Neuronal stem cell (in vitro differentiated cells): ENCODE measurements around the gene VPS51.

ENCODE experiments used
- DNase-seq: peaks from one replicate; pipeline ENCODE4 v3.0.0-alpha.2; 2013; ENCODE audit warnings: low spot score
- H2AFZ ChIP-seq: one replicate; pipeline ENCODE4 v1.6.1; 2013; ENCODE audit warnings: mild to moderate bottlenecking, low read length, inconsistent platforms
- H2AK5ac ChIP-seq: 2 replicates; pipeline ENCODE4 v1.6.1; 2013; ENCODE audit warnings: low read depth, mild to moderate bottlenecking, inconsistent platforms, low read length, moderate library complexity, mixed read lengths
- H2BK120ac ChIP-seq: 2 replicates; pipeline ENCODE4 v1.6.1; 2013; ENCODE audit warnings: low read depth, mild to moderate bottlenecking, inconsistent platforms, low read length, moderate library complexity, mixed read lengths
- H2BK12ac ChIP-seq: one replicate; pipeline ENCODE4 v1.6.1; 2013; ENCODE audit warnings: low read length, inconsistent platforms
- H2BK15ac ChIP-seq: 2 replicates; pipeline ENCODE4 v1.6.1; 2013; ENCODE audit warnings: mild to moderate bottlenecking, low read length, inconsistent platforms, mixed read lengths
- H2BK5ac ChIP-seq: one replicate; pipeline ENCODE4 v1.6.1; 2013; ENCODE audit warnings: inconsistent platforms, mild to moderate bottlenecking, low read length, moderate library complexity
- H3K14ac ChIP-seq: one replicate; pipeline ENCODE4 v1.6.1; 2013; ENCODE audit warnings: low read length, inconsistent platforms
- H3K18ac ChIP-seq: 2 replicates; pipeline ENCODE4 v1.6.1; 2013; ENCODE audit warnings: low read length, inconsistent platforms
- H3K23ac ChIP-seq: 2 replicates; pipeline ENCODE4 v1.6.1; 2013; ENCODE audit warnings: low read depth, mild to moderate bottlenecking, mixed read lengths, low read length, inconsistent platforms; ENCODE audit not compliant: poor library complexity
- H3K27ac ChIP-seq: replicated peaks from 3 replicates; pipeline ENCODE4 v1.5.1; 2013; ENCODE audit warnings: low read length, inconsistent platforms
- H3K27me3 ChIP-seq, 3 experiments: 2 replicates each; pipeline ENCODE4 v1.6.1; 2013; ENCODE audit warnings: low read length in 3 of 3, mild to moderate bottlenecking in 2 of 3, inconsistent platforms in 1 of 3, low read depth in 1 of 3, mixed read lengths in 1 of 3, moderate library complexity in 1 of 3; ENCODE audit not compliant: control insufficient read depth in 3 of 3, insufficient read depth in 3 of 3
- H3K36me3 ChIP-seq, 2 donors: replicated peaks in 1 of 2; 2 replicates each; pipeline ENCODE4 v1.6.1; 2013; ENCODE audit warnings: low read length in 2 of 2; ENCODE audit not compliant: control insufficient read depth in 2 of 2, insufficient read depth in 2 of 2
- H3K4ac ChIP-seq: 2 replicates; pipeline ENCODE4 v1.6.1; 2013; ENCODE audit warnings: inconsistent platforms, mild to moderate bottlenecking, low read length, moderate library complexity
- H3K4me1 ChIP-seq, 2 donors: 1 replicate in 1 of 2; 2 replicates in 1 of 2; pipeline ENCODE4 v1.6.1; 2013; ENCODE audit warnings: low read length in 2 of 2, low read depth in 1 of 2; ENCODE audit not compliant: control insufficient read depth in 2 of 2, insufficient read depth in 1 of 2
- H3K4me2 ChIP-seq: one replicate; pipeline ENCODE4 v1.6.1; 2013; ENCODE audit warnings: mild to moderate bottlenecking, low read length, inconsistent platforms; ENCODE audit not compliant: insufficient read depth, poor library complexity, severe bottlenecking
- H3K4me3 ChIP-seq, 2 donors: 2 replicates each; pipeline ENCODE4 v1.5.1; 2013; ENCODE audit warnings: low read length in 2 of 2, mild to moderate bottlenecking in 2 of 2, inconsistent platforms in 1 of 2, moderate library complexity in 1 of 2
- H3K79me1 ChIP-seq: one replicate; pipeline ENCODE4 v1.6.1; 2013; ENCODE audit warnings: low read depth, mild to moderate bottlenecking, inconsistent platforms, low read length, moderate library complexity
- H3K9ac ChIP-seq: one replicate; pipeline ENCODE4 v1.6.1; 2013; ENCODE audit warnings: mild to moderate bottlenecking, low read depth, low read length, inconsistent platforms; ENCODE audit not compliant: poor library complexity
- H3K9me3 ChIP-seq, 2 donors: replicated peaks in 1 of 2; 2 replicates each; pipeline versions ENCODE3 to v1.6.1; 2013; ENCODE audit warnings: low read length in 2 of 2, mild to moderate bottlenecking in 2 of 2, inconsistent platforms in 1 of 2, low read depth in 1 of 2, mixed read lengths in 1 of 2, moderate library complexity in 1 of 2; ENCODE audit not compliant: control insufficient read depth in 2 of 2, insufficient read depth in 1 of 2
- H4K8ac ChIP-seq: one replicate; pipeline ENCODE4 v1.6.1; 2013; ENCODE audit warnings: low read depth, mild to moderate bottlenecking, inconsistent platforms, low read length, moderate library complexity
- H4K91ac ChIP-seq: one replicate; pipeline ENCODE4 v1.6.1; 2013; ENCODE audit warnings: low read length, low read depth, mild to moderate bottlenecking, inconsistent platforms; ENCODE audit not compliant: poor library complexity
- WGBS, 2 donors: extraction: QIAGEN DNeasy Blood & Tissue Kit; methylation state at CpG; one replicate each; pipeline ENCODE4 v1.1.7; 2013; ENCODE audit warnings: missing lambda C conversion rate in 2 of 2, mixed read lengths in 1 of 2; ENCODE audit not compliant: insufficient read length in 2 of 2, insufficient replicate concordance in 1 of 2; ENCODE audit errors: extremely low coverage in 2 of 2; 5-methylcytosine and 5-hydroxymethylcytosine counted together

The VPS51 gene

GRCh38 chr11:65127473-65128181 is 31.6 kb downstream of the VPS51 start:
- Histone ChIP-seq H3K23ac (no peak overlapping the region), H3K79me1 (peaks cover 7% of the 10 kb centered on the region), H3K14ac (no peak overlapping the region), H2BK120ac (no peak overlapping the region), H3K9me3 (no peaks in the 10 kb centered on the region), H3K27ac (no peak overlapping the region), H3K18ac (no peak overlapping the region), H2BK5ac (no peak overlapping the region), H3K27me3 (no peaks in the 10 kb centered on the region), H2AFZ (no peak overlapping the region), H3K4me1 (peaks cover 0 to 5% of the 10 kb centered on the region in 2 donors), H4K91ac (no peak overlapping the region), H3K36me3 (peaks cover 67 to 89% of the 10 kb centered on the region in 2 donors), H3K4me2 (no peak overlapping the region), H3K9ac (no peak overlapping the region), H2BK12ac (no peak overlapping the region), H3K4me3 (no peak overlapping the region), H2AK5ac (no peak overlapping the region), H2BK15ac (no peak overlapping the region), H4K8ac (no peak overlapping the region), H3K4ac (no peak overlapping the region)
- WGBS, 2 donors: no CpG with 5 or more reads among the region's 12 CpGs
- DNase-seq: no peak

DNA sequence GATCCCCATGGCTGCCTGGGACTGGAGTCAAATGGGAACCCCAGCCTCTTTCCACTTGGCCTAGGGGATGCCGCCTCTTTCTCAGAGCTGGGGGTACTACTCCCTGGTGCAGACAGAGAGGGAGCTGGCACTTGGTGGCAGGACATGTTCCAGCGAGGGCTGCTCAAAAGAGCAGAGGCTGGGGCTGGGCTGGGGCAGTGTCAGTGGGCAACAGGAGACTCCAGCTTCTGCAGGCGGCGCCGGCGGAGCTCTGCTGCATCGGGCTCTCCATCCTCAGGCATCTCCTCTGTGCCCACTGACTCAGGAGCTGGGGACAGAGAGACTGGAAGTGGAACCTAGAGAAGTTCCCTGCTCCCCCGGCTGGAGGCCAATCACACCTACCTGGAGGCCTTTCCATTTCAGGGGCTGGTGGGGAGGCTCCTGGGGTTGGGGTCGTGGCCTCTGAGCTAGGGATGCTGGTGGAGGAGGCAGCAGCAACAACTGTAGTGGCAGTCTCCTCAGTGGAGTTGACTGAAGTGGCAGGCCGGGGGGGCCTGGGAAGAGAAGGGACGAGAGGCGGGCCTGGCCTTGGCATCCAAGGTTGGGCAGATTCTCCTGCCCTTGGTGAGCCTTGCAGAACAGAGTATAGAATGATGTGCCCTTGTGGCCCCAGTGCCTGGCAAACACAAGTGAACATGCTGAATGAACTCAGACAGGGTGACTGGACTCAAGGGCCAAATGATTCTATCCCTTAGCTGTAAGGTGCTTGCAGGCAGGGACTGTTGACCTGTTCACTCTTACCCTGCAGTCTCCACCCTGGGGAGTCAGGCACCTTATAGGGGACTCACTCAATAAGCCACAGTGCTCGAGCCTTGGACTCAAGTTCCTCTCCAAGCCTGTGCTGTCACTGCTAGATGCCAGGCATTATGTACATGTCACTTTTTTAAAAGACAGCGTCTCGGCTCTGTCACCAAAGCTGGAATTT is 32.5 kb downstream of the VPS51 start:
- DNase-seq: no peak
- no peak overlapping the region for H3K14ac ChIP-seq
- H2AK5ac ChIP-seq: no peak overlapping the region
- no CpG with 5 or more reads among the region's 15 CpGs for WGBS, 2 donors
- no peak overlapping the region for H3K4me3 ChIP-seq
- no peak overlapping the region for H4K91ac ChIP-seq
- no peak overlapping the region for H3K4ac ChIP-seq
- no peak overlapping the region for H2AFZ ChIP-seq
- no peak overlapping the region for H2BK5ac ChIP-seq
- no peak overlapping the region for H2BK120ac ChIP-seq
- H3K23ac ChIP-seq: no peak overlapping the region
- no peak overlapping the region for H3K27ac ChIP-seq
- no peak overlapping the region for H4K8ac ChIP-seq
- no peak overlapping the region for H3K9ac ChIP-seq
- H3K4me1 ChIP-seq: peaks cover 5 to 6% of the 10 kb centered on the region in 2 donors
- H3K27me3 ChIP-seq: no peaks in the 10 kb centered on the region
- H3K4me2 ChIP-seq: no peak overlapping the region
- H2BK12ac ChIP-seq: no peak overlapping the region
- H3K18ac ChIP-seq: no peak overlapping the region
- peaks cover 14% of the 10 kb centered on the region for H3K79me1 ChIP-seq
- no peaks in the 10 kb centered on the region for H3K9me3 ChIP-seq
- H3K36me3 ChIP-seq: peaks cover 71 to 91% of the 10 kb centered on the region in 2 donors
- no peak overlapping the region for H2BK15ac ChIP-seq

DNA sequence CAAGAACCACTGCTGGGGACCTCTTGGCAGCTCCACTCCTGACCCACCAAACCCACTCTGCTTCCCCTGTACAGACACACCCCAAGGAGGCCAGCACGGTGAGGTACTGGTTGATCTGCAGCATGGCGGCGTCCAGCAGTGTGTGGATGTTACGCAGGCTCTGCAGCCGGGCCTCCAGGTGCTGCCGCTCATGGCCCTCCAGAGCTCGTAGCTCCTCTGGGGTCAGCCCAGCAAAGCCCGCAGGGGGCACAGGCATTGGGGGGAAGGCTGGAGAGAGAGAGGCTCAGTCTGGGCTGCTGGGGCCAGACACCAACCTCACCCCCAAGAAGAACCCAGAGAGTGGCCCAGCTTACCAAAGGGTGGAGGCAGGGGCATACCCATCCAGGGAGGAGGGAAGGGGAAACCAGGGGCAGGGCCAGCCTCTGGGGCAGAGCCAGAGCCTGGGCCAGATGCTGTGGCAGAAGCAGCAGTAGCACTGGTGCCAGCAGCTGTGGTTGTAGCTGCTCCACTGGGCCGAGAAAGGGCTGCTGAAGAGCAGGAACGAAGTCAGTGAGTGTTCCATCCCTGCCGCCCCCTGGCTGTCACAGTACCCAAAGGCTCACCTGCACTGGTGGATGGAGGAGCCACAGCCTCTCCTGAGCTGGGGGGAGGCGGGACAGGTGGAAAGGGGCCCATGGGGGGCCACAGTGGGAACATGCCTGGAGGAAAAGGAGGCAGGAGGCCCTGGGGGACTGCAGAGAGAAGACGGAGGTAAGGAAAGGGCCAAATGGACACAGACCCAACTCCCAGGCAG is 33.8 kb downstream of the VPS51 start:
- no peaks in the 10 kb centered on the region for H3K27me3 ChIP-seq
- no peak overlapping the region for H2BK120ac ChIP-seq
- H3K9me3 ChIP-seq: no peaks in the 10 kb centered on the region
- H4K8ac ChIP-seq: peak overlapping the region; percentile 77
- H3K4me2 ChIP-seq: no peak overlapping the region
- no peak overlapping the region for H2BK5ac ChIP-seq
- no peak overlapping the region for H3K4ac ChIP-seq
- peak overlapping the region; percentile 47 for H3K23ac ChIP-seq
- H3K79me1 ChIP-seq: peaks cover 18% of the 10 kb centered on the region
- no peak overlapping the region for H2AFZ ChIP-seq
- H3K36me3 ChIP-seq: peaks cover 69 to 78% of the 10 kb centered on the region in 2 donors
- no CpG with 5 or more reads among the region's 13 CpGs for WGBS, 2 donors
- peaks cover 6 to 9% of the 10 kb centered on the region in 2 donors for H3K4me1 ChIP-seq
- peak overlapping the region; percentile 39 for H3K18ac ChIP-seq
- H2BK15ac ChIP-seq: no peak overlapping the region
- no peak overlapping the region for H3K27ac ChIP-seq
- H3K4me3 ChIP-seq: no peak overlapping the region
- H4K91ac ChIP-seq: no peak overlapping the region
- no peak overlapping the region for H2AK5ac ChIP-seq
- H3K9ac ChIP-seq: no peak overlapping the region
- H3K14ac ChIP-seq: no peak overlapping the region
- no peak overlapping the region for H2BK12ac ChIP-seq
- no peak for DNase-seq
